LNCAP (cell line): ENCODE data around the gene EPHB2.

ENCODE experiments used
- CTCF ChIP-seq: fragments of 450-650 bp; IDR thresholded peaks from 2 replicates; pipeline ENCODE4 v1.5.1; 2017; ENCODE audit warnings: mild to moderate bottlenecking

EPHB2 gene

GRCh38 chr1:22888320-22889075 lies 177.9 kb downstream of the EPHB2 start:
- TF ChIP-seq CTCF: no peak

- peak; percentile 69 for TF ChIP-seq CTCF
Observed at GRCh38 chr1:22889213-22889827, 178.7 kb downstream of the EPHB2 start.

- TF ChIP-seq CTCF: no peak
Observed at GRCh38 chr1:22892789-22893188, 182.2 kb downstream of the EPHB2 start.

- no peak for TF ChIP-seq CTCF
Observed at GRCh38 chr1:22893292-22893691, 182.7 kb downstream of the EPHB2 start.

GRCh38 chr1:22895357-22895756 lies 184.7 kb downstream of the EPHB2 start:
- no peak for TF ChIP-seq CTCF

- TF ChIP-seq CTCF: no peak
Observed at GRCh38 chr1:22896184-22896583, 185.5 kb downstream of the EPHB2 start.

GRCh38 chr1:22900451-22900850 lies 189.8 kb downstream of the EPHB2 start:
- TF ChIP-seq CTCF: no peak
